ENCODE data around the gene PCID2.

The PCID2 gene

GRCh38 chr13:113207460-113207859 lies 1.0 kb downstream of the PCID2 start:
- Histone ChIP-seq H3K9me3 (ENCODE audit: control insufficient read depth, insufficient read depth, low read length) (no peaks in the 10 kb centered on the region), H3K36me3 (ENCODE audit: control insufficient read depth, low read length) (peaks cover 72% of the 10 kb centered on the region), H3K27ac (ENCODE audit: low read depth, low read length) (no peak overlapping the region)

GRCh38 chr13:113205428-113205931 lies 3.0 kb downstream of the PCID2 start:
- Histone ChIP-seq H3K4me2 (ENCODE audit: low read length) (no peak overlapping the region), H3K27me3 (ENCODE audit: control insufficient read depth, low read length) (no peaks in the 10 kb centered on the region), H3K9me2 (replicated peaks; ENCODE audit: control insufficient read depth, low read length) (no peaks in the 10 kb centered on the region), H3K79me2 (ENCODE audit: control insufficient read depth, low read length) (peaks cover 95% of the 10 kb centered on the region), H4K20me1 (ENCODE audit: control insufficient read depth, insufficient read depth, low read depth, low read length) (peaks cover 14% of the 10 kb centered on the region; the same call in 1 of the 2 replicates), H3K9me3 (ENCODE audit: control insufficient read depth, insufficient read depth, low read length) (no peaks in the 10 kb centered on the region), H3K4me3 (ENCODE audit: low read length) (no peak overlapping the region), H3K36me3 (ENCODE audit: control insufficient read depth, low read length) (peaks cover 63% of the 10 kb centered on the region), H3K4me1 (ENCODE audit: control insufficient read depth, low read length) (peaks cover 41% of the 10 kb centered on the region), H3K27ac (ENCODE audit: low read depth, low read length) (no peak overlapping the region), H3F3A (ENCODE audit: control insufficient read depth, insufficient read depth) (peaks cover 3% of the 10 kb centered on the region; the same call in 1 of the 2 replicates)
- TF ChIP-seq EZH2phosphoT487 (IDR thresholded peaks at IDR 0.05; ENCODE audit: borderline replicate concordance, low read length) = no peak
- TF ChIP-seq CTCF (IDR thresholded peaks at IDR 0.05; ENCODE audit: low read depth, low read length, poor library complexity, severe bottlenecking) = no peak

More at GRCh38 chr13:113207460-113207859, 1.0 kb downstream of the PCID2 start:
- no peak for TF ChIP-seq CTCF (IDR thresholded peaks at IDR 0.05; ENCODE audit: low read depth, low read length, poor library complexity, severe bottlenecking)
- TF ChIP-seq EZH2phosphoT487 (IDR thresholded peaks at IDR 0.05; ENCODE audit: borderline replicate concordance, low read length) = no peak
- Histone ChIP-seq H3K4me2 (ENCODE audit: low read length) (peak overlapping the region; percentile 77), H3F3A (ENCODE audit: control insufficient read depth, insufficient read depth) (0 out of 2 replicates have a peak, but pooled peaks cover 3% of the 10 kb centered on the region), H3K79me2 (ENCODE audit: control insufficient read depth, low read length) (peaks cover 95% of the 10 kb centered on the region), H3K4me1 (ENCODE audit: control insufficient read depth, low read length) (peaks cover 58% of the 10 kb centered on the region), H3K9me2 (replicated peaks; ENCODE audit: control insufficient read depth, low read length) (no peaks in the 10 kb centered on the region), H3K27me3 (ENCODE audit: control insufficient read depth, low read length) (no peaks in the 10 kb centered on the region), H3K4me3 (ENCODE audit: low read length) (peak overlapping the region; percentile 92), H4K20me1 (ENCODE audit: control insufficient read depth, insufficient read depth, low read depth, low read length) (peaks cover 24% of the 10 kb centered on the region; the same call in 1 of the 2 replicates)

- no peak for TF ChIP-seq CTCF (IDR thresholded peaks at IDR 0.05; ENCODE audit: low read depth, low read length, poor library complexity, severe bottlenecking)
- TF ChIP-seq EZH2phosphoT487 (IDR thresholded peaks at IDR 0.05; ENCODE audit: borderline replicate concordance, low read length) = no peak
- peaks cover 98% of the 10 kb centered on the region for H3K79me2 ChIP-seq (ENCODE audit: control insufficient read depth, low read length)
- no peaks in the 10 kb centered on the region for H3K27me3 ChIP-seq (ENCODE audit: control insufficient read depth, low read length)
- no peak overlapping the region for H3K4me2 ChIP-seq (ENCODE audit: low read length)
- no peaks in the 10 kb centered on the region; the same call in 1 of the 2 replicates for H3F3A ChIP-seq (ENCODE audit: control insufficient read depth, insufficient read depth)
- H3K4me3 ChIP-seq (ENCODE audit: low read length) = no peak overlapping the region
- H4K20me1 ChIP-seq (ENCODE audit: control insufficient read depth, insufficient read depth, low read depth, low read length) = peaks cover 14% of the 10 kb centered on the region; the same call in 1 of the 2 replicates
- H3K27ac ChIP-seq (ENCODE audit: low read depth, low read length) = no peak overlapping the region
- no peaks in the 10 kb centered on the region for H3K9me2 ChIP-seq (replicated peaks; ENCODE audit: control insufficient read depth, low read length)
- peaks cover 73% of the 10 kb centered on the region for H3K36me3 ChIP-seq (ENCODE audit: control insufficient read depth, low read length)
- peaks cover 37% of the 10 kb centered on the region for H3K4me1 ChIP-seq (ENCODE audit: control insufficient read depth, low read length)
- no peaks in the 10 kb centered on the region for H3K9me3 ChIP-seq (ENCODE audit: control insufficient read depth, insufficient read depth, low read length)
These were observed 4.1 kb downstream of the PCID2 start for GRCh38 chr13:113204378-113204734.

Data from DOHH2 (cell line).